Colonic mucosa (tissue), 4 donors: ENCODE results near the gene KAT7. TPM values are rescaled to one million over a fixed set of nuclear protein-coding genes. Genes with fewer than 3 reads are reported as not detected.
A peak's percentile ranks its signal among the peaks of the same experiment; 100 is the strongest.

Source experiments
- DNase-seq: peaks from one replicate; pipeline ENCODE4 v3.0.0-alpha.2; 2020
- H3K27ac ChIP-seq: fragments of 200-600 bp; one replicate; pipeline ENCODE4 v1.8.0; 2021
- H3K27me3 ChIP-seq: fragments of 200-600 bp; one replicate; pipeline ENCODE4 v1.8.0; 2021
- H3K36me3 ChIP-seq: fragments of 200-600 bp; one replicate; pipeline ENCODE4 v1.8.0; 2021
- H3K4me1 ChIP-seq: fragments of 200-600 bp; one replicate; pipeline ENCODE4 v1.8.0; 2021; ENCODE audit warnings: mild to moderate bottlenecking
- H3K4me3 ChIP-seq: fragments of 200-600 bp; one replicate; pipeline ENCODE4 v1.8.0; 2021
- H3K9ac ChIP-seq, 2 donors: one replicate each; pipeline ENCODE4 v1.7.0; 2013; ENCODE audit warnings: control low read depth in 2 of 2, low read depth in 2 of 2, low read length in 2 of 2
- H3K9me3 ChIP-seq: fragments of 200-600 bp; one replicate; pipeline ENCODE4 v1.8.0; 2021
- intact Hi-C: fragments of 100-400 bp; cut with DNase I; formaldehyde crosslinking; loops from one replicate; pipeline ENCODE4 v1.14.1; 2022
- total RNA-seq, 2 donors: library from RNA; stranded (reverse); fragmentation: NEBNext Ultra II Directional in 1 of 2; extraction: Animal tissue kit (Norgen Biotek cat#: 25700) in 1 of 2; gene quantifications; one replicate each; pipeline ENCODE4 v1.2.1, GENCODE V29; 2021
- TF ChIP-seq, protein P1 (sequence below): fragments of 200-600 bp; IDR thresholded peaks from one replicate; pipeline ENCODE4 v1.8.0; 2022; ENCODE audit warnings: antibody characterized with exemption, mild to moderate bottlenecking
- donor health status: healthy.
- donor health status: DM: no; HTN: no; CAD: no.
- donor health status: DM: no; HTN: no; CAD: no.

Gene KAT7
- total RNA-seq, result 10 to 100 TPM; 39.4 to 42.5 TPM

DNA sequence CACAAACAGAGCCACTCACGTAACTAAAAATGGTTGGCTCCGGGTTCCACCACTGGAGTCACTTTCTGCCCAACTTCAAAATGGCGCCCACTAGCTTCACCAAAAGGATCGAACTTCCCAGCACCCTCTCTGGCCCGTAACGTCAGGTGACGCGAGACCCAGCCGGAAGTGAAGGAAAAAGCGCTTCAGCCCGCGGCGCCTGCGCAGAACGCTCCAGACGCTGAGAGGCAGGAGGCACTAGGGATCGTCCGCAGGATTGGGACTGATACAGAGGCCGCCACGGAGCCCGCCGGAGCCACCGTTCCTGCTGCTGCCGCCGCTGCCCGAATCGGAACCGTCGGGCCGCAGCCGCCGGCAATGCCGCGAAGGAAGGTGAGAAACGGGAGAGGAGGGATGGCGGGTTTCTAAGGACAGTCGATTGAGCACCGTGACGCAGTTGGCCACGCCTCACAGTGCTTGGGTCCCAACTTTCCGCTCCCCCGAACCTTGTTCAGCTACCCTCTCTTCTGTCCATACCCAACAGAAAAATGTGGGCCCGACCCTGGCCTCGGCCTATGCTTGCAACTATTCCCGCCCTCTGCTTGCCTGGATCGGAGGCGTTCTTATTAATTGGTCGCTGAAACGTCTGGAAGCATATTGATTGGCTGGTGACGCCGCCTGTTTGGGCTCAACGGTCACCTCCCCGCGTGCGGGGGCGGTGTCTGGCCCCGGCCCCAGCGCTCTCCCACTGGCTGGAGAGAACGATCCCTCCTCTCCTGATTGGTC is at the start of gene KAT7:
Gene KAT7, plus strand, starts transcription at position 204 of the 765 bp plus-strand sequence. Its CDS starts 154 bp downstream, at position 358.
- no peaks in the 10 kb centered on the region for H3K36me3 ChIP-seq
- peak; percentile 99 for DNase-seq
- H3K27me3 ChIP-seq, result no peaks in the 10 kb centered on the region
- peaks cover 4% of the 10 kb centered on the region for H3K4me1 ChIP-seq
- H3K9me3 ChIP-seq, result no peaks in the 10 kb centered on the region
- H3K27ac ChIP-seq, result peak within 1 kb of the TSS; percentile 97
- intact Hi-C loops, result no loop called here
- TF ChIP-seq, protein P1, sequence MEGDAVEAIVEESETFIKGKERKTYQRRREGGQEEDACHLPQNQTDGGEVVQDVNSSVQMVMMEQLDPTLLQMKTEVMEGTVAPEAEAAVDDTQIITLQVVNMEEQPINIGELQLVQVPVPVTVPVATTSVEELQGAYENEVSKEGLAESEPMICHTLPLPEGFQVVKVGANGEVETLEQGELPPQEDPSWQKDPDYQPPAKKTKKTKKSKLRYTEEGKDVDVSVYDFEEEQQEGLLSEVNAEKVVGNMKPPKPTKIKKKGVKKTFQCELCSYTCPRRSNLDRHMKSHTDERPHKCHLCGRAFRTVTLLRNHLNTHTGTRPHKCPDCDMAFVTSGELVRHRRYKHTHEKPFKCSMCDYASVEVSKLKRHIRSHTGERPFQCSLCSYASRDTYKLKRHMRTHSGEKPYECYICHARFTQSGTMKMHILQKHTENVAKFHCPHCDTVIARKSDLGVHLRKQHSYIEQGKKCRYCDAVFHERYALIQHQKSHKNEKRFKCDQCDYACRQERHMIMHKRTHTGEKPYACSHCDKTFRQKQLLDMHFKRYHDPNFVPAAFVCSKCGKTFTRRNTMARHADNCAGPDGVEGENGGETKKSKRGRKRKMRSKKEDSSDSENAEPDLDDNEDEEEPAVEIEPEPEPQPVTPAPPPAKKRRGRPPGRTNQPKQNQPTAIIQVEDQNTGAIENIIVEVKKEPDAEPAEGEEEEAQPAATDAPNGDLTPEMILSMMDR, result no peak
- H3K9ac ChIP-seq, result peak within 1 kb of the TSS; percentile 91 to 100
- peak within 1 kb of the TSS; percentile 83 for H3K4me3 ChIP-seq

DNA sequence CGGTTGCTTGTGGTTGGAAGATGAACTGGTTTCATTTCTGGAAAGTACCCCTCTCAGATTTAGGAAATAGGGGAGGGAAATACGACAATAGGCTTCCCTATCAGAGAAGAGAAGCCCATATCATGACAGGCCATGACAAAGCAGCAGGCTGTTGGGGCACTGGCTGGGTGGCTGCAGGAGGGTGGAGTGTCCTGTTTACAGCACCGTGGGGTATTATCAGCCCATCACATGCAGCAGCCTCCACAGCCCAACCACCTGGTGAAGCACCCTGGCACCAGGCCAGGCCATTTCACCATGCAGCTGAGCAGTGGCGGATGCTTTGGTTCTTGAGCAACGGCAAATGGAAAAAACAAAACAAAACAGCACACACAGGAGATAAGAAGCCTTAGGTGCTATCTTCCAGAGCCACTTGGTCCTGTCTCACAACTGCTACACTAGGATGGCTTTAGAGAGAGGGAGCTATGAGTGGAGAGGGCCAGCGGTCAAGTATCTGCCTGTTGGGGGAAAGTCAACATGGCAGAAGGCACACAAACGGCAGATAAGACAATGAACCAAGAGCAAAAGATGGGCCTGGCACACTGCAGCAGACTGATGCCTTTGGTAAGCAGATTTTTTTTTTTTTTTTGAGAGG is 48.7 kb upstream of the KAT7 start:
- peaks cover 4% of the 10 kb centered on the region for H3K4me1 ChIP-seq
- H3K27ac ChIP-seq, result peak overlapping the region; percentile 72
- no peaks in the 10 kb centered on the region for H3K9me3 ChIP-seq

DNA sequence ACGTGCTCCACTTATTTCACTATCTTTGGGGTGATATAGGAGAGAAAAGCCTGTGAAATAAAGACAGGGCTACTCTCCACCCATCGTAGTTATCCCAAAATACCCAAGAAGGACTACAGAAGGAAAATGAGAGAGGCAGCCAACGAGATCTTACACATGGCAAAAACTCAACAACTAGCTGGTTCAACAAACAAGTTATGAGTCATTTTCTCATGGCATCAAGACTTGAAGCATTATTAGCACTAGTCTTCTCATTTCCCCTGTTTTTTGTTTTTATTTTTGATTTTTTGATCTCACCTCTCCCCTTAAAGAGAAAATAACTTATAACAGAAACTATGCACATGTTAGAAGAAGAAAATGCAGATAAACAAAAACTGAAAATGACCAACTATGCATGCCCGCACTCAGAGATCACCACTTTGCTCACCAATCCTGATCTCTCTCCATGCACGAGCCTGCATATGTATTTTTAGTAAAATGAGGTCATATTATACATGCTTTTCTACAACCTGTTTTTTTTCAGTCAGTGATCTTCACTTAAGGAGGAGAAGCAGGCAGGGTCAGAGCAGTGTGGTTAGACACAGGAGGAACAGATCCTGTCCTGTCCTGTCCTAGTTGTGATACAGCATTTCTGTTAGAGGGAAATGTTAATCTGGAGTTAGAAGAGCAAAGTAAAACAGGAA is 47.3 kb upstream of the KAT7 start:
- Histone ChIP-seq H3K9ac (peak overlapping the region in 1 of 2 donors; percentile 59), H3K4me1 (peaks cover 4% of the 10 kb centered on the region)
- TF ChIP-seq, protein P1, result no peak

More for the DNA sequence above, 48.7 kb upstream of the KAT7 start:
- H3K4me3 ChIP-seq, result no peak overlapping the region
- peak; percentile 52 for DNase-seq
- no peaks in the 10 kb centered on the region for H3K36me3 ChIP-seq
- peak overlapping the region in 1 of 2 donors; percentile 48 for H3K9ac ChIP-seq
- intact Hi-C loops, result no loop called here
- H3K27me3 ChIP-seq, result no peaks in the 10 kb centered on the region
- TF ChIP-seq, protein P1, result no peak

DNA sequence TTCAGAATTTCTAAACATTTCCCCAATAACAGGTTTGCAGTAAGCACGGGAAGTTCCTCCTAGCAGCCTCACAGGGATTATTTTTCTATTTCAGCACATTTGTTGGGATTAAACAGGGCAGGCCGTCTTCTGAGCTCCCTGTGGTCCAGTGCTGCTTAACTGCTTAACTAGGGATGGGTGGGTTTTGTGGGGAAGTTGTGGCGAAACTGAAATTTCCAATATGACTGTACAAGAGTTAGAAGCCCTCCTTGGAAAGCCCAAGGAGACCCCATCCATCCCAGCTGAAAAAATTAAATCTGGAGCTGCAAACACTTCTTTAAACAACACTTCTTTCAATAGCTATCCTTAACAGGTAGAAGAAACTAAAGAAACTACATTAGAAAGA is 46.8 kb upstream of the KAT7 start:
- Histone ChIP-seq H3K27me3 (no peaks in the 10 kb centered on the region), H3K9me3 (no peaks in the 10 kb centered on the region), H3K4me3 (no peak overlapping the region), H3K27ac (peak overlapping the region; percentile 72), H3K36me3 (no peaks in the 10 kb centered on the region), H3K9ac (peak overlapping the region in 1 of 2 donors; percentile 59), H3K4me1 (peaks cover 4% of the 10 kb centered on the region)
- DNase-seq, result no peak
- TF ChIP-seq, protein P1, result no peak
- intact Hi-C loops, result no loop called here

More for the DNA sequence above, 47.3 kb upstream of the KAT7 start:
- Histone ChIP-seq H3K4me3 (no peak overlapping the region), H3K27me3 (no peaks in the 10 kb centered on the region), H3K36me3 (no peaks in the 10 kb centered on the region), H3K27ac (peak overlapping the region; percentile 72), H3K9me3 (no peaks in the 10 kb centered on the region)
- no peak for DNase-seq
- intact Hi-C loops, result no loop called here

DNA sequence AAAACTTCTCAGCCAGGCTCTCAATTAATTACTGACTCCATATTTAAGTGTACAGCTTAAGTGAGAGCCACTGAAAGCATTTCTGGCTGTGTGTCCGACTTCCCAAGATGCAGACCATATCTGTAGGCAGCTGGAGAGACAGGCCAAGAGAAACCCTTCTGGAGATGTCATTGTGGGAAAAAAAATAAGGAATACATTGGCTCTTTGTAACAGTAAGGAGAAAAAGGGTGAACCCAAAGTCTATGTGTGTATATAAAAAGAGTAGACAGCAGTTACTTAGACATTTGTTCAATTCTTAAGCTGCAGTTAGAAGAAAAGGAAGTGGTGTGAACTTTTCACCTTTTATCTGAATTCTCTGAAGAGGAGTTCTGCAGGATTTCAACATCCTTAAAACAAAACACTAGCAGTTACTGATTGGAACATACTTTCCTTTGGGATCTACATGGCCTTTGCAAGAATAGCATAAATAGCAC is 46.3 kb upstream of the KAT7 start:
- Histone ChIP-seq H3K27me3 (no peaks in the 10 kb centered on the region), H3K4me1 (peaks cover 4% of the 10 kb centered on the region), H3K9ac (peak overlapping the region in 1 of 2 donors; percentile 47), H3K36me3 (no peaks in the 10 kb centered on the region), H3K9me3 (no peaks in the 10 kb centered on the region), H3K4me3 (no peak overlapping the region), H3K27ac (peak overlapping the region; percentile 72)
- DNase-seq, result no peak
- TF ChIP-seq, protein P1, result no peak
- intact Hi-C loops, result no loop called here
